ENCODE results near the gene MRPL1.

GRCh38 chr4:77899607-77900006, 37.0 kb downstream of the MRPL1 start:
- no peak for TF ChIP-seq HNRNPLL (IDR thresholded peaks at IDR 0.05; ENCODE audit: low read depth, low read length, poor library complexity, severe bottlenecking)
- TF ChIP-seq EP300 (IDR thresholded peaks at IDR 0.05; ENCODE audit: low read depth in 2 of 2, low read length in 2 of 2), result no peak
- no peak for TF ChIP-seq EP300 (CRISPR knock-in tag; IDR thresholded peaks at IDR 0.05; ENCODE audit: borderline replicate concordance)
- TF ChIP-seq JUND (CRISPR knock-in tag; IDR thresholded peaks at IDR 0.05), result no peak
- no peak for TF ChIP-seq ZNF570 (CRISPR knock-in tag; IDR thresholded peaks at IDR 0.05; ENCODE audit: borderline replicate concordance)
- TF ChIP-seq PAWR (CRISPR knock-in tag; IDR thresholded peaks at IDR 0.05; ENCODE audit: borderline replicate concordance), result no peak
